GM19328 (cell line): Measurements from ENCODE around the gene ANKH.
"Not testable (repeated sequence)": the region's sequence is repeated elsewhere in the genome, so short reads cannot be mapped to it uniquely, and the experiment has no call there.

ENCODE experiments used
- ATAC-seq: cut with Tn5 transposase; IDR thresholded peaks from one replicate; pipeline ENCODE4 v1.9.1; 2021; ENCODE audit warnings: mild to moderate bottlenecking, moderate library complexity; ENCODE audit not compliant: unreplicated experiment

ANKH gene

DNA sequence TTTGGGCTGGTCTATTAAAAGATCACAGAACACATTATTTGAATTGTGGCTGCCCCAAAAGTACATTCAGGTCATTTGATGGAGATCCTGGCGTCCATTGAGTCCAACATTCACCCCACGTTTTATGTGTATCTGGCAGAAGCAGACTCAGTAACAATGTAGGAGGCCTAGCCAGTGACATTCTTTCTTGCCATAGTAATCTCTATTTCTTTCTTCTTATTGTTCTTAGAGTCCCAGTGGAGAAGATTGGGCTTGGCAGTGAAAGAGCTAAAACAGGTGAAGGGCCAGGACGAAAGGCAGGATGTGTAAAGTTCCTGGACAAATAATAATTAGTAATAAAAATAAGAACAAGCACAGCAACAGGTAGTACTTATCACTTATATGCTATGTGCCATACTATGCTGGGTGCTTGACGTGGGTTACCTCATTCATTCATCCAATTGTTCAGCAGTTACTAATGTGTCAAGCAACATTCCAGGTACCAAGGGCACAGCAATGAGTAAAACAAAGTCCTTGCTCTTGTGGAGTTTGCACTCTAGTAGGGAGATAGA is 12.6 kb upstream of the ANKH start:
- ATAC-seq: no peak

DNA sequence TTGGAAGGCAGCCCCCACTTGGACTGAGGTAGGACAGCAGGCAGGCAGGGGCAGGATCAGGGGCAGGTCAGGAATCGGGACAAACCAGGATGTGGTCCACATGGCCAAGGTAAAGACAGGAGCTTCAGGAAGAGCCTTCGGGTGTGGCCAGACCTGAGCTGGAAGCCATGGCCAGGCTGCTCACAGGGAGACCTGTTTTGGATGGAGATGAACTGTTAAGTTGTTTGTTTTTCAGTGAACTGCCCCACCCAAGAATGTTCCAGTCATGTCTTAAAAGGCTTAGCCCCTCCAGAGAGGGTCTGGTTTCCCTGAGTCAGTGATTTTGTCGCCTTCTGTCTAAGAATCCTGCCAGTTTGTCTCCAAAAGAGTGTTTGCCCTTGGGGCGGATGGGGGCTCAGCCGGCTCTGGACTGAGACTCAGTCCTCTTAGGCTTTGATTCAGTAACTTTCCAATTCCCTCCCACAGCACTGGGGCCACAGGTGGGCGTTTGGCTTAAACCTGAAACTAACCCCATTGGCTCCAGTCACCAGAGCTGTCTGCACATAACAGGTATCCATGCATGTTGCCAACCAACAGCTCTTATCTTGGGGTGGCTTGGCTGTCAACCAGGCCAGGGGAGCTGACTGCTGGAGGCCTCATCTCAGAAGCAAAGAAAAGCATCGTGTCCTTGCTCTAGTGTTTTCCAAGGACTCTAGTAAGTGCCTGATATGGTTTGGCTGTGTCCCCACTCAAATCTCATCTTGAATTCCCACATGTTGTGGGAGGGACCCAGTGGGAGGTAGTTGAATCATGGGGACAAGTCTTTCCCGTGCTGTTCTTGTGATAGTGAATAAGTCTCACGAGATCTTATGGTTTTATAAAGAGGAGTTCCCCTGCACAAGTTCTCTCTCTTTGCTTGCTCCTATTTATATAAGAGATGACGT is 11.3 kb upstream of the ANKH start:
- ATAC-seq: no peak

DNA sequence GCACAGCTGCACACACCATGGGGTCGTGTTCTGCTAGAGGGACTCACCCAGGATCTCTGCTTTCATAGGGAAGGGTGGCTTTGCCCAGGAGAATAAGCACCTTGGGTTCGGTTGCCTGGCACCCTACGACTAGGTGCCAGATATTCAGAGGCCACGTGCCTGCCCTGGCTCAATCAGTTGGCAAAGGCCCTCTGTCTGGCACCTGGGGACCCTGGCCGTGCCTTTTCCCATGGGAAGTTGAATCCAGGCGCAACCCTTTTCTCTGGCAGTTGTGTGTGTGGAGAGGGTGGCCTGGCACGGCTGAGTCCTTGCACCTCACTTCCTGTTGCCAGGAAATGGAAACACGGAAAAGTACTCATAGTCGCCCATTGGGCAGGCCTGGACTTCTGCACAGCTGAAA is 10.2 kb upstream of the ANKH start:
- no peak for ATAC-seq

DNA sequence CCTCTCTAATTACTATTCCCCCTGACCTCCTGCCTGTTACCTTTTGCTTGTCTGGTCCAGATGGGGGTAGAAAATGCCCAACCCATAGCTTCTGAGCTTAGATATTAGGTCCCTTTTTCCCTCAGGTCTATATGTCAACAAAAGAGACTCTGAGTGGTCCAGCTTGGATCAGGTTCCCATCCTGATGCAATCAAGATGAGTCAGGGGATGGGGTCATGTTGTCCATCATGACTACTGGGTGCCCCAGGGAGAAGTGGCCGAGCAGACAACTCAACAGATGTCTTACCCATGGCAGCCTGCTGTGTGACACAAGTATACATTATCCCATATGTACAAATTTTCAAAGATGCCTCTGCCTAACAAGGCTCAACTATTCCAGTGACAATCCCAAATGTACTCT is 9.1 kb upstream of the ANKH start:
- no peak for ATAC-seq

DNA sequence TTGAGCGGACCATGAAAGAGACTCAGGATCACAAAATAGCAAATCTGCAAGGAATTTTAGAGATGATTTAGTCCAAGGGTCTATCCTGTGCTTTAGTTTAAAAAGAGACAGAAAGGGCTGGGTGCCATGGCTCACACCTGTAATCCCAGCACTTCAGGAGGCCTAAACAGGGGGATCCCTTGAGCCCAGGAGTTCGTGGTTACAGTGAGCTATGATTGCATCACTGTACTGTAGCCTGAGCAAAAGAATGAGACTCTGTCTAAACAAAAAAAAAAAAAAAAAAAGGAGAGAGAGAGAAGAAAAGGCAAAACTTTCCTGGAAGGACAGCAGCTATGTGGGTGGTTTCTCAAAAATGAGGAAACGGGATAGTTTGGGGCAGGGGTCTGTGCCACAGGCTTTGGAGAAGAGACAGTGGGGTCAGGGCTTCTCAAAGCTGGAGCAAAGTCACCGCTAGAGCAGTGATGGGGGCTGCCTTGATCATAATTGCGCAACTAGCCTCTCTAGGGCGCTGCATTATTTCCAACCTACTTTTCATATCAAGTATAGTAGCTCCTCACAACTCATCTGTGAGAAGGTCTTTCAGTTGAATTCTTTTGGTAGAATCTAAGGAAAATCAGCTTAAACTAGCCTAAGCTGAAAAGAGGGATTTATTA is 8.5 kb upstream of the ANKH start:
- no peak for ATAC-seq

DNA sequence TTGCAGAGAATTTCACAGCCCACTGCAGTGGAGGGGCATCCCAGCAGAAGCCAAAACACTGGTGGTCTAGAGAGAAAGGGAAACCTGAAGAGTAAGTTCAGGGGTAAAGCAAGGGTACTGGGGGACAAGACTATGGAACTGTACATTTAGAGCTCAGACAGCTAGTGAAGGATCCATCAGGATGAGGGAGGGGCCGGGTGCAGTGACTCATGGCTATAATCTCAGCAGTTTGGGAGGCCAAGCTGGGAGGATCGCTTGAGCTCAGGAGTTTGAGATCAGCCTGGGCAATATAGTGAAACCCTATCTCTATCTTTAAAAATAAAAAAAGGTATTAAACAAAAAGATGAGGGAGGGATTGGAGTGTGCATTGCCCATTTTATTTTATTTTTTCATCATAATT is 7.8 kb upstream of the ANKH start:
- ATAC-seq: no peak

DNA sequence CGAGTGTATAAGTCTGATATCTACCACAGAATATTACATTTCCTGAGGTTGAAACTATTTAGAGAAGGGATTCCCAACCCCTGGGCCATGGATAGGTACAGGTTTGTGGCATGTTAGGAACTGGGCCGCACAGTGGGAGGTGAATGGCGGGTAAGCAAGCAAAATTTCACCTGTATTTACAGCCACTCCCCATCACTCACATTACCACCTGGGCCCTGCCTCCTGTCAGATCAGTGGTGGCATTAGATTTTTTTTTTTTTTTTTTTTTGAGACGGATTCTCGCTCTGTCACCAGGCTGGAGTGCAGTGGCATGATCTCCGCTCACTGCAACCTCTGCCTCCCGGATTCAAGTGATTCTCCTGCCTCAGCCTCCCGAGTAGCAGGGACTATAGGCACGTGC is 6.6 kb upstream of the ANKH start:
- not testable (repeated sequence) for ATAC-seq

DNA sequence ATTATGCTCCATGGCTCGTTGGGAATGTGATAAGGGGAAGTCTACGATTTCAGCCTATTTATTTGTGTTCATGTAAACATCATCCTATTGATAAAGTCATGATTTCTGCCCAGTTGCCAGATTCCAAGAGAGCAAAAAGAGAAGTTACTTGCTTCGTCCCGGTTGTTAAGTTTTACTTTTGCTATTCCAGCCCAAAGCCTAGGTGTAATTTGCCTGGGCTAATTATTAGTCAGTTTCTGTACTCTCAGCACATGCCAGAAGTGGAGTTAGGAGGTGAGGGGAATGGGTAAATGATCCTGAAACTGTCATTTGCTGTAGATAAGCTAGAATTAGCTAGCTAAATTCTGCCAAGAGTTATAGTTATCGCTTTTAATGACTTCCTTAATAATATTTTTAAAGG is 4.5 kb upstream of the ANKH start:
- ATAC-seq: no peak

DNA sequence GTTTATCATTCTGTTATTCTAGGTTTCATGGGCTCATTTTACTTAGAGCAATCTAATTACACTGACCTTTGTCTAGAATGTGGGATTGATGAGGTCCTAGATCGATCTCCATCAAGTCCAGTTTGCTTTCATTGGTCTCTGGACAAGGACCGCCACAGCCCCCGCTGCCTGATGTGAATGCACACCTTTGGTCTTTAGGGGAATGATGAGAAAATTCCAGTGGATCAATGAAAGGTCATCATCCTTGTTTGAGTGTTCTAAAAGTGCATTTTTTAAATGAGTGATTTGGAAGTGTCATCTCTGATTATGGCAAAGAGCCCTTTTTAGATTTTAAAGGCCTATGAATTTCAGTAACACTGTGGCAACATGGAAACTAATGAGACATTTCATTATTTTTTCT is 2.2 kb upstream of the ANKH start:
- ATAC-seq: no peak

DNA sequence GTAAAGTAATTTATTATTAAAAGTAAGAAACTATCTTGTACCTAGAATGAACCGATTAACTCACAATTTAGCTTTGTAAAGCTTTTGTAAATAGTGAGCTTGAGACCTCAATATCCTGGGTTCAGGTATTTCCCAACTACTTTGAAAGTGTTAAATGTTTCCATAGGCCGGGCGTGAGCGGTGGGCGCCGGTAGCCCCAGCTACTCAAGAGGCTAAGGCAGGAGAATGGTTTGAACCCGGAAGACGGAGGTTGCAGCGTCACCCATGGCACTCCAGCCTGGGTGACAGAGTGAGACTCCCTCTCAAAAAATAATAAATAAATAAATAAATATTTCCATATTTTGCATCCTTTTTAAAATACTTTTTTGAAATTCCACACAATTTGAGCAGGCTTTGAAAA is 1.5 kb upstream of the ANKH start:
- no peak for ATAC-seq

DNA sequence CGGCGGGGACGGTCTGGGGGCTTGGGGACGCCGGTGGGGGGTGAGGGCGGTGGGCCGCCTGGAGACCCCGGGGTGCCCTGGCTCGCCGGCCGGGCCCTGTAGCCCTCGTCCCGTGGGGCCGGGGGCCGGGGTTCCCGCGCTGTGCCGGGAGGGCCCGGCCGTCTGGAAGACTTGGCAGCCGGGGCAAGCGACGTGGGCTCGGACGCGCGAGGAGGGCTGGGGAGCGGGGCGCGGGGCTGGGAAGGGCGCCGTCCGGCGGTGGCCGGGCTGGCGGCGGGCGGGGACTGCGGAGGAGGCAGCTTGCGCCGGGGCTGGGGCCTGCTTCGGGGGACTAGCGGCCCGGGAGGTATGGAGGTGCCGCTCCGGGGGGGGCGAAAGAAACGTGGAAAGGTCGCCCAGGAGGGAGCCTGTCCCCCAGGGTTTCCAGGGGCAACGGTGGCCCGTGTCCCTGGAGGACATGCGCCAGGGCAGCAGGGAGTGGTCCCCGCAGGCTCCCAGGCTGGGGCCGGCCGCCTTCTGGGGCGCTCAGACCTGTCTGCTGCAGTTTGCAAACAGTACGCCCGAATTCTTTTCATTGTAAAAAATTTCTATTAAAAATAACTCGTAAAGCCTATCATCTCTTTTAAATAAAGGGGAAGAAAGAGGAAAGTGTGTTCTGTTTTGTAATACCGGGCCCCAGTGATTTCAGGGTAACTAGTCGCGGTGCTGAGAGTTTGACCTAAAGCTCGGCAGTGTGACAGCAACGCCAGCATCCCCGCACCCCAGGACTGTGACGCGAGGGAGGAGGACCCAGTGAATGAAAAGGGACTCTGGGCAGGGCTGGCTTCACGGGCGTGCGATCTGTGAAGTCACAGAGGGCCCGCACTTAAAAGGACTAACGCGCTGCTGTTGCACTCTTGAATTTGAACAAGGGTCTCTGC is 752 bp upstream of the ANKH start:
- ATAC-seq: peak; percentile 44

DNA sequence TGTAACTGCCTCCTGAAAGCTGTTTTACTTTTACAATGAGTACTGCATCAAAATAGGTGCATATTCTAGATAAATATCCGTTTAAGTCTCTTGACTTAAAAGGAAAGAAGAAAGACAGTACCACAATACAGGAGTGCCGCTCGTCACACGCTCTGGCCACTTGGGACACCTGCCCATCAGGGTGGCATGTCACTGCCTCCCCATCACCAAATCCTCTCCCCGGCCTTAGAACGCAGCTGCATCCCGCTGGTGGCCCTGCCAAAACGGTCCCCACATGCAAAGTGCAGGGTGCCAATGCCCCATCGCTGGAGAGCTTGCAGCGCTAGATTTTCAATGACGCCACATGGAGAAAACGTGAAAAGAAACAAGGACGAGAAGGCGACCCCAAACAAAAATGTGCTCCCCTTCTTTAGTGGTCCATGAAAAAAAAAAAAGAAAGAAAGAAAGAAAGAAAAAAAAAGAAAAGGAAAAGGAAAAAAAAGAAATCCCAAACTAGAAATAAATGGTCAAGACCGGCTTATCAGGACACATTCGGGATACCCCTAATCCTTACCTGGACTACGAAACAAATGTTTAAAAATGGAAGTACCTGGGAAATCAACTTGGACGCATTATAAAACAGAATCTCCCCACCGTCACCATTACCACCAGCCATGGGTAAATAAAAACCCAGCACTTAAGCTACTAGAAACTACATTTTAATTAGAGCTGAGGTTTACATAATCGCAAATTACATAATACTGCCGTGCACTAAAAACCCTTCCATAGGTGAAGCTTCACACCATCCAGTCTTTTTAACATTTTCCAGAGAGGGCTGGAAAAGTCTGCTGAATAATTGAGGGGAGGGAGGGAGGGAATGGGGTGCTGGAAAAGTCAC is 1.0 kb downstream of the ANKH start:
- ATAC-seq: no peak

DNA sequence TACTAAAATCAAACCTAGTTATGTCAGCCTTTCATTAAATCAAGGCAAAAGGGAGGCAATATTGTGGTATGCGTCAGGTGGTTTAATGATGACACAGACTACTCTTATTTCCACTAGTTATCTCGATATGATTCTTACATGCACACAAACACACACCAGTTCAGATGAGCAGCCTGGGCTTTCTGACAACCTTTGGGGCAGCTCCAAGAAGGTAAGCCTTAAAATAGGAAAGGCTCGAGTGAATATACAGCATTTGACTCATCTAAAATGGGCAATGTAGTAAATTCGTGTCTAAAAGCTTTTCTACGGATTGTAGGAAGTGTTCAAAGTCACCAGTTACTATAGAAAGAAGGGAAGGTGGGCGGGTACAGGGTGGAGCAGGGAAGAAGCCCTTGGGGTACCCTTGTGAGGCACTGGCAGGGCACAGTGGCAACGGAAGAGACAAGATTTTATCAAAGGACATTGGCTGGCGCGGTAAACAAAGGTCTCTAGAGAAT is 1.9 kb downstream of the ANKH start:
- no peak for ATAC-seq

DNA sequence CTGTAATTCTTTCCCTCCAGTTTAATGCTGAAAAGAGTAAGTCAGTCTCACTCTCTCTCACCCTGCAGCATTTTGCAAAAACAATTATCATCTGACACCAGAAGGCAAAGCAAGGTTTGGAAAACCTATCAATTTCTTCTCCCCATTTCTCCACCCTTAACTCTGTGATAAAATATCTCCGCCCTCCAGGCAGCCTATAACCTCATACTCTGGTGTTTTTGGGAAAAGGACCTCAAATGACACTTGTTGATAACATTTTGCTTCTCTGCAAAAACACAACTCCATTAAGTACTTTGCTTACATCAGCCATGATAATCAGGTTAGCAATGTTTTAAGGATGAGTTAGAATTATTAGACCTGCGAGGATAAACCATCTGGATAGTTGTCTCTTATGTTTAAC is 2.3 kb downstream of the ANKH start:
- ATAC-seq: no peak

DNA sequence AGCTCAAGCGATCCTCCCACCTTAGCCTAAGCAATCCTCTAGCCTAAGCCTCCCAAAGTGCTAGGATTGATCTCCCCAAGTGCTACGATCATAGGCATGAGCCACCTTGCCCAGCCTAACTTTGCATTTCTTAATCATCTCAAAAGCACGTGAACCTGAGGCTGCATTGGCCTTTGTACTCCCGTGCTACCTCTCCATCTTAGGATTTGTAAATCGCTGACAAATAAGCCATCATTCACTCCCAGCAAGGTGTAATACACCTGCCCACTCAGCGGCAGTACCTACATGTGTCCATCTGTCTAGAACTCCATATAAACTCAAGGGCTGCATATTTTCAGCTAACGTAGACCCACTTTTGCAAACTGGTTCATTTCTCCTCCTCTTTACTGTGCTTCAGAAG is 2.8 kb downstream of the ANKH start:
- no peak for ATAC-seq

DNA sequence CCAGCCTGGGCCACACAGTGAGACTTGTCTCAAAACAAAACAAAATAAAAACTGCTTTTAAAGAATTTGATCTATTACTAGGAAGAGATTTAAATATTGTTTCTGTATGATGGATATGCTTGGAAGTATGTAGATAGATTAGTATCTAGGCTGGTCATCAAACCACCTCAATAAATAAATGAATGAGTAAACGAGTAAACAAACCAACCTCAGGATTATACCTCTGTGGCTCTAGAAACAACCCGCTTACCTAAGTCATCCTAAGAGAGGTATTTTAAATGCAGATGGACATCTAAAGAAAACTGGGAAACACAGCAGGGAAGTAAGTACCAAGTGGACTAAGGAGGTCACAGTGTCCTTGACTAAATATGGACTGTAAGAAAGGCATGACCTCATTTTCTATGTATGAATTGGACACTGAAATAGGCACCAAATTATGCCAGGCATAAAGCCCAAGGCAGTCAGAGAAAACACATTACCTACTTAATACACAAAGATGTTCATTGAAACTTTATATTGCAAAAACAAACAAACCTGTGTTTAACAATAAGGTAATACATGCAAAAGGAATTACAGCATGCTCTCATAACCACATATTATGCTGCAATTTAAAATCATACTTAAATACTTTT is 7.3 kb downstream of the ANKH start:
- ATAC-seq: no peak

DNA sequence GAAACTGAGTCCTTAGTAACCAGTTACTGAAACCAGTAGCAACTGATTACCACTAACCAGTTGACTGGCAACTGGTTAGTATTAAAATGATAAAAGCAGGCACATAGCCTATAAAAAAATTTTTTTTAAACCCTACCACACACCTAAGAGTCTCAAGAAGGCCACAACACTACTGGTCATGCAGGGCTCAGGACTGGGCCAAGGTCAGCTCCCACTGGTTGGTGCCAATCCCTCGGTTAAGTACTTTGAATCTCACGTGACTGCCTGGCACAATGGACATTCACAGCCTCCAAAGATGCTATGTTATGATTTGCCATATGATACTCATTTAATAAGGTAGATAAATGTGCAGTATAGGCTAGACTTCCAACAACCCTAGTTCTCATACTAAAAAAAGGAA is 8.5 kb downstream of the ANKH start:
- no peak for ATAC-seq

DNA sequence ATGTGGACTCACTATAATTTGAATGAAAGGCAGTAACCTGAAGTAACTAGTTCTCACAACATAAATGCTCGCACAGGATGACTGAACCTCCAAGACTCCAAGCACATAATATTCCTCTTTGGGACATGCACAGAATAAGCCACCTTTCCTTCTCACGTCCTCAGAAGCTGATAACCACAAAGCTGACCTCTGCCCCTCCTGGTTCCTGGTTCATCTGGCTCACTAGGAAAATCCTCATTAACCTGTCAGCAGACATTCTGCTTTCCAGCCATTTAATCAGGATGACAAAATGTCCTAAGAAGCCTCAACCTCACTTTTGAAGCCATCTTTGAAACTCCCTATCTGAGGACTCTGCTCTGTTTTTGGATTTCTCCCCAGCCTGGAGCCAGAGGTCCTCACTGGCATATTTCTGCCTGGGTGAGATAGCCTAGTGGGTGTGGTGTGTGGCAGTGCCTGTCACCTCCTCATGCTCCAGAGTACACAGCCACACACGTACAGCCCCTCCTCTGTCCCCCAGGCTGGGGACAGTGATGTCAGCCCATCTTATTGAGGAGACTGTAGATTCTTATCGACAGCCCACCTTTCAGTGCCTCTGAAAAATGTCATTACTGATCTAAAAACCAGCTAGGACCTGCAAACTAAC is 10.3 kb downstream of the ANKH start:
- ATAC-seq: no peak

DNA sequence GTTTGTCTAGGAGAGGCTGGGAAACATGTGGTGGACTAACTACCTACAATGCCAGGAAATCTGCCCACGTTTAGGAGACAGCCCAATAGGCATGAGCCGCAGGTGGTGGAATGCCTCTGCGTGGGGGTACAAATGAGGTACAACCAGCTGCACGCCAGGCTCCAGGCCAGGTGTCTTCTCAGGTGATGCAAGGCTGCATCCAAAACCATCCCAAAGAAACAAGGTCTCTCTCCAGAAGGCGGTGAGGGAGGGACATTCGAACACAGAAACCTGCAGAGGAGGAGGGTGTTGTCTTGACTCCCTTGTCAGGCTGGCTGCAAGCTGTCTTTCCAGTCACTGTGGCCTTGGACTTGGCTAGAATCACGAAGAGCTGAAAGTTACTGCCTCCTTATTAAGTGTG is 11.6 kb downstream of the ANKH start:
- ATAC-seq: no peak
